HG03571 (cell line): ENCODE data around the gene VSTM4.

Source experiments
- ATAC-seq: cut with Tn5 transposase; IDR thresholded peaks from one replicate; pipeline ENCODE4 v1.9.1; 2021; ENCODE audit not compliant: unreplicated experiment

The VSTM4 gene

GRCh38 chr10:49143249-49143648 lies 27.9 kb upstream of the VSTM4 start:
- ATAC-seq = no peak

GRCh38 chr10:49141541-49142332 lies 26.4 kb upstream of the VSTM4 start:
- ATAC-seq = peak; percentile 66

DNA sequence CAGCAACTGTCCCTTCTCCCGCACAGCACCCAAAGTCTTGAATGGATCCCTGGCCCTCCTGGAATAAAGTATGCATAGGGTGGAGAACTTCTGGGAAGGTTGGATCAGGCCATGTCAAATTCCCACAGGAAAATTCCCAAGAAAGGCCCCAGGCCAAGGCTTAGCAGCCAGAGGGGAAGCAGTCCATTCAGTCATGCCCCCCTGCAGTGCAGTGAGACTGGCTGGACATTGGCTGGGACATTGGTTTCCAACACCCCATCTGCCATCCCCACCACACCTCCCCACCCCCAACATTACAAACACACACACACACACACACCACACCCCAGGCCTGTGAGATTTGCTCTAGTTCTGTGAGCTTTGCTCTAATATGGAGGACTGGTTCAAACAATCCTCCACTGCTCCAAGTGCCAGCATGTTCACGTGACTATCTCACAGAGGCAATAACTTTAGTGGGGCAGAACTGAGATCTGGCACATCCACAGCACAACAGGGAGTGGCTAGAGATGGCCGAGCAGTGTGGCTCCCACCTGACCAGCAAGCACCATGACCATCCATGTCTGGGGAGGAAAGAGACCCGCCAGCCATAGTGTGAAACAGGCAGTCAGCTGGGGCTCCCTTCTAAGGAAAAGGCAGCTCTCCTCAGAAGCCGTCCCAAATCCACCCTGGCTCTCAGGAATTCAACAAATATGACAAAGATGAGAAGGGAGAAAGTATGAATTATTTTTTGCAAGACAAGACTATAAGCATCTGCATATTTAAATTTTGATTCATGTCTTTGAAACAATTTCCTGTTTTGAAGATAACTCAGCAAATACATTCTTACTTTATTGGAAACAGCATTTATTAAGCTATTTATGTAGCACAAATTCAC lies 25.2 kb upstream of the VSTM4 start:
- no peak for ATAC-seq

DNA sequence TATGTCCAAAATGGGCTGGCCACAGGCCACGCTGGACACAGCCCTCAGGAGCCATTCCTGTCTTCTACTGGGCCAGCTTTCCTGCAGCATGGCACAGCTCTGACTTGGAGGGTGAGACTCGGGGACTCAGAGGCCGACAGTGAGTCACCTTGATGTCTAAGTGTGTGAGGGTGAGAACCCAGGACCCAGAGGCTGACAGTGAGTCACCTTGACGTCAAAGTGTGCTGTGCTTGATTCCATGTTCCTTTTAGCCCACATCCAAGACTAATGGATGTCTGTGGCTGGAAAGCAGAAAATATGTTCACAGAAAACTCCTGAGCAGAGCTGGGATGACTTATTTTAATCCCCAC lies 24.5 kb upstream of the VSTM4 start:
- no peak for ATAC-seq

DNA sequence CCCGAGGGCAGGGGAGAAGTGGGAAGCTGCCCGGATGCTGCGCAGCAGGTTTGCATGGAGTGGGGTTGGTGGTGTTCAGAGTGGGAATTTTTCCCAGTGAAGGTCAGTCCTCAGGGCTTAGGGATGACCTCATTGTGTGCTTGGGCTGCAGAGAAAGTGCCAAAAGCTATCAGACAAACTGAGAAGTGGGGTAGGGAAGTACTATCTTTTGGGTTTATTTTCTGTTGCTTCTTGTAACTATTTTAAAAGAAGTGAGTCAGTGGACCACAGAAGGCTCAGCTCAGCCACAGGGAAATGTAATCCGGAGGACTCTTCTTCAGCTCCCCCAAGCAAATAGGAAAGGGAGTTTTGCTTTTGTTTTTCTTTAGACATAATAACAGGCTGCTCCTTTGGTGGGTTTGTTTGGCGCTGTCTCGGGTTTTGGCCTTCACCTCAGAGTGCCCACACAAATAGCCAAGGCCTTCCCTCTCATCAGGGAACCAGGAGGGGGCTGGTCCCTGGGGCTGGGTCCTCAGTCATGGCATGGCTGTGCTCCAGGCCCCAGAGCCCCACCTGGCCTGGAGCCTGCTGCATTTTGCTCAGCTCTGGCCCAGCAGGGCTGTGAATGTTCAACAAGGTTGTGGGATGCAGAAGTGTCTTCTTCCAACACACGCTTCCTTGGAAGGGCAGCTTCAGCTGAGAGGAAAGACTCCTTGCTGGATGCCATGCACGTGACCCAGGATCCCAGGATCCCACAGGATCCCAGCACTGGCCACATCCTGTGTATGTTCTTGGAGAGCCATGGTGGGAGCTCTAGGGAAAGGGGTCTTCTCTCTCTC lies 23.9 kb upstream of the VSTM4 start:
- ATAC-seq = no peak

DNA sequence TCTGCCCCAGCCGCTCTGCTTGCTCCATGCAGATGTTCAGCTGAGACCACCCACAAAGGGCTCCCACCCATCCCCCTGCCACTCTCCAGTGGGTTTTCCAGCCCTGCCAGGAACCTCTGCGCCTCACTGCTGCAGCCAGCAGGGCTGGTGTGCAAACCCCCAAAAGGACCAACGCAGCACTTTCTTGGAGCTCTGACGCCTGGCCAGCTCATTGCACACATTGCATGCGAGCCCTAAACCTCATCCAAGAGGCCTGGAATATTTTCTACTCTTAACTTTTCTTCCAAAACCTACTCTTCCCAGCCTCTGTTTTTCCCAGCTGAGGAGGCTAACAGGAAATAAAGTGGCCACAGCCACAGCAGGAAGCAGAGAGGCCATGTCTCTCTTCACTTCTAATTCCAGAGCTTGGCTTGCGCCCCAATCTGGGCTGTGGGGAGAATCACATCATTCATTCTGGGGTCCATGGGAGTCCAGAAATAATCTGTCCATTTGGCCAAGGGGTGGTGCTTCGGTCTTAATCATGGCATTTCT lies 23.1 kb upstream of the VSTM4 start:
- ATAC-seq = no peak

DNA sequence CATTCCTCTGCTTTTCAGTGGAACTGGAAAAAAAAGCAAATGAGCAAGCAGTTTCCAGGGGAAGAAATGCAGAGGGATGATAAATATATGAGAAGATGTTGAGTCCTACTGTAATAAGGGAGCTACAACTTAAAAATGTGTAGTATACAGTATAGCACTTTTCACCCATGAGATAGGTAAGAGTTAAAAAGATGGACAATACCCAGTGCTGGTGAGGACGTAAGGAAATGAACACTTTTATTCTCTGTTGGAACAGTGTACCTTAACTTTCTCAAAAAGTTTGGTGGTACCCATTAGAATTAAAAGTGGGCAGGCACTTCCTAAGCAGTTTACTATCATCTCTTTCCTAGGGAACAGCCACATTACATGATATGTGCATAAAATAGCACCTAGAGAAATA lies 21.2 kb upstream of the VSTM4 start:
- ATAC-seq = no peak

GRCh38 chr10:49135575-49136313 lies 20.4 kb upstream of the VSTM4 start:
- peak; percentile 77 for ATAC-seq

- ATAC-seq = no peak
These were observed 19.0 kb upstream of the VSTM4 start for GRCh38 chr10:49134327-49134726.

- no peak for ATAC-seq
These were observed 18.5 kb upstream of the VSTM4 start, which contains the start of gene FAM170B for GRCh38 chr10:49133706-49134248. Gene FAM170B, minus strand, starts transcription at chr10:49134021. Its CDS starts 103 bp downstream, at chr10:49133918.

- ATAC-seq = no peak
These were observed 17.0 kb upstream of the VSTM4 start for GRCh38 chr10:49132362-49132737.

DNA sequence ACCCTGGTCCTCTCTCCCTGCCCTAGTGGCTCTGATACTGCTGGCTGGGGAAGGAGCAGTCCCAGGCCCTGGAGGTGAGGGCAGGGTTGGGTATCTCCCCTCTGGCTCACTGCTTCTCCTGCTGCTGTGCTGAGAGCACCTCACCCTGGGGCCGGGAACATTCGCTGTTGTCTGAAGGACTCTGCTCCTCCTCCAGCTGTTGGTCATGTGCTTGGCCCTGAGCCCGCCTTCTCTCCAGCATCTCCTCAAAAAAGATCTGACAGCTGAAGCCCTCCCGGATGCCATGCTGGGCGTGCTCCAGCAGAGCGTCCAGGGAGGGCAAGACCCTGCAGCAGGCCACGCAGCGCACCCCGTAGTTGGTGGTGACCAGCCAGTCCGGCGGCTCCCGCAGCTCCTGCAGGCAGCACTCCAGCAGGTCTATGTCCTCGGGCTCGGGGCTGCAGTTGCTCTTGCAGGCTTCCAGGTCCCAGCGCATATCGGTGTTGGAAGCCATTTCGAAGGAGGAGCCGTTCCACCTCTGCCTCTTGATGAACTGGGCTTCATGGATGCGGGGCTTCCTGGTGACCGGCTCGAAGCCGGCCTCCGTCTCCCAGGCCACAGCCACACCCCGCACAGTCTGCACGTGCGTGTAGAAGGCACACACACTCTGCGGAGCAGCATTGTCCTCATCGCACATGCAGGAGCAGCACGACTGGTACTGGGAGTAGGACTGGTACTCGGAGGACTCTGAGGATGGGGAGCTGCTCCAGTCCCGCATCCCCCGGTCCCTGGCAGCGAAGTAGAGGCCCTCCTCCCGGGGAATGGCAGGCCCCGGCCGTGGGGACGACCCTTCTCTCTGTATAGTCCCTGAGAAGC lies 16.4 kb upstream of the VSTM4 start:
- no peak for ATAC-seq

GRCh38 chr10:49129376-49129775 lies 14.1 kb upstream of the VSTM4 start:
- ATAC-seq = no peak

DNA sequence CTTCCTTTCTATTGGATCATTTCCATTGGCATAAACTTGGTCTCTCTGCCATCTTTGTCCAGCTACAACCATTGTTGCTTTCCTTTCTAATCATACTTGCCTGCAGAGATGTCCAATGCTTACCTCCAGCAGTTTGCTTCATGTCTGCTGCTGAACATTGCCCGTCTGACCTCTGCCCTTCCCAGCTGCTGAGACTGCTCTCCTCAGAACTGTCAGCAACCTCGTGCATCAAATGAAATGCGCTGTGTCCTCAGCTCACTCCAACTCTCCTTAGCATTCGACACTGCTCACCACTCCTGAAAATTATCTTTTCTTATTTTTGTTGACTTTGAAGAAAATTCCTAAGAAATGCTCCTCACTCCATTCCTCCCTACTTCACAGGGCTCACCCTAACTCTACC lies 13.5 kb upstream of the VSTM4 start:
- no peak for ATAC-seq

GRCh38 chr10:49123981-49124950 lies 8.9 kb upstream of the VSTM4 start:
- ATAC-seq = no peak

- ATAC-seq = no peak
These were observed 5.6 kb upstream of the VSTM4 start for GRCh38 chr10:49120911-49121310.

GRCh38 chr10:49119746-49120145 lies 4.4 kb upstream of the VSTM4 start:
- ATAC-seq = no peak

GRCh38 chr10:49118430-49119074 lies 3.2 kb upstream of the VSTM4 start:
- no peak for ATAC-seq
